GM23338 (cell line): ENCODE data around the gene ARHGAP10. TPM values are rescaled to one million over a fixed set of nuclear protein-coding genes. Genes with fewer than 3 reads are reported as not detected.

Experiments
- ATAC-seq: fragments of 200-7000 bp; cut with Tn5 transposase; 3 replicates; pipeline ENCODE4 v1.9.1; 2020
- DNase-seq: peaks from one replicate; pipeline ENCODE4 v3.0.0-alpha.2; 2015; ENCODE audit warnings: low spot score
- H2AFZ ChIP-seq: fragments of 200-600 bp; sonication (generic); 2 replicates; pipeline ENCODE4 v1.8.0; 2016; ENCODE audit warnings: antibody characterized with exemption, mild to moderate bottlenecking, moderate library complexity
- H3F3A ChIP-seq: fragments of 200-600 bp; sonication (generic); replicated peaks from 2 replicates; pipeline ENCODE4 v1.8.0; 2017; ENCODE audit warnings: antibody characterized with exemption, mixed run types, low read depth
- H3K27ac ChIP-seq: fragments of 200-600 bp; sonication (generic); 2 replicates; pipeline ENCODE4 v1.6.1; 2016; ENCODE audit warnings: low read depth
- H3K27me3 ChIP-seq: fragments of 200-600 bp; sonication (generic); 2 replicates; pipeline ENCODE4 v1.8.0; 2016; ENCODE audit warnings: mild to moderate bottlenecking, mixed run types, moderate library complexity; ENCODE audit not compliant: insufficient read depth
- H3K36me3 ChIP-seq: fragments of 200-600 bp; sonication (generic); 2 replicates; pipeline ENCODE4 v1.8.0; 2016; ENCODE audit warnings: mild to moderate bottlenecking; ENCODE audit not compliant: insufficient read depth
- H3K4me1 ChIP-seq: fragments of 200-600 bp; sonication (generic); 2 replicates; pipeline ENCODE4 v1.8.0; 2016; ENCODE audit warnings: mild to moderate bottlenecking, moderate library complexity; ENCODE audit not compliant: insufficient read depth
- H3K4me2 ChIP-seq: fragments of 200-600 bp; sonication (generic); 2 replicates; pipeline ENCODE4 v1.7.1; 2017; ENCODE audit warnings: mixed run types
- H3K4me3 ChIP-seq: fragments of 200-600 bp; sonication (generic); 2 replicates; pipeline ENCODE4 v1.6.1; 2016; ENCODE audit warnings: mixed run types
- H3K79me2 ChIP-seq: fragments of 200-600 bp; sonication (generic); replicated peaks from 2 replicates; pipeline ENCODE4 v1.8.0; 2017; ENCODE audit warnings: mild to moderate bottlenecking; ENCODE audit not compliant: insufficient read depth
- H3K9me2 ChIP-seq: fragments of 200-600 bp; sonication (generic); 2 replicates; pipeline ENCODE4 v1.8.0; 2017; ENCODE audit not compliant: insufficient read depth
- H4K20me1 ChIP-seq: fragments of 200-600 bp; sonication (generic); replicated peaks from 2 replicates; pipeline ENCODE4 v1.8.0; 2017; ENCODE audit warnings: mild to moderate bottlenecking; ENCODE audit not compliant: insufficient read depth
- H3K27ac Mint-ChIP-seq: 2 replicates; pipeline ENCODE4 v1.8.0; 2020; ENCODE audit warnings: inconsistent platforms, mild to moderate bottlenecking, moderate library complexity, mixed read lengths
- H3K27me3 Mint-ChIP-seq: 3 replicates; pipeline ENCODE4 v1.8.0; 2022; ENCODE audit warnings: low read depth, mild to moderate bottlenecking, moderate library complexity, mixed read lengths, inconsistent platforms; ENCODE audit not compliant: insufficient read depth, poor library complexity
- H3K36me3 Mint-ChIP-seq: 3 replicates; pipeline ENCODE4 v1.8.0; 2021; ENCODE audit warnings: low read depth, mild to moderate bottlenecking, inconsistent platforms, moderate library complexity, mixed read lengths
- H3K4me1 Mint-ChIP-seq: 3 replicates; pipeline ENCODE4 v1.8.0; 2020; ENCODE audit warnings: mild to moderate bottlenecking, inconsistent platforms, mixed read lengths
- H3K4me3 Mint-ChIP-seq: 3 replicates; pipeline ENCODE4 v1.8.0; 2021; ENCODE audit warnings: moderate library complexity, mild to moderate bottlenecking, inconsistent platforms, mixed read lengths
- H3K9me3 Mint-ChIP-seq: 3 replicates; pipeline ENCODE4 v1.8.0; 2020; ENCODE audit warnings: moderate library complexity, mild to moderate bottlenecking, inconsistent platforms, mixed read lengths
- ETS1 ChIP-seq: IDR thresholded peaks from 2 replicates; pipeline ENCODE4 v1.6.1; 2016; ENCODE audit warnings: antibody characterized with exemption
- JUNB ChIP-seq: IDR thresholded peaks from one replicate; pipeline ENCODE4 v1.6.1; 2016; ENCODE audit warnings: antibody characterized with exemption; ENCODE audit not compliant: unreplicated experiment
- NANOG ChIP-seq: IDR thresholded peaks from 2 replicates; pipeline ENCODE4 v1.6.1; 2016; ENCODE audit warnings: antibody characterized with exemption, borderline replicate concordance
- POLR2AphosphoS5 ChIP-seq: IDR thresholded peaks from 2 replicates; pipeline ENCODE4 v1.6.1; 2016; ENCODE audit warnings: antibody characterized with exemption, low read depth
- REST ChIP-seq: IDR thresholded peaks from one replicate; pipeline ENCODE4 v1.6.1; 2018; ENCODE audit warnings: antibody characterized with exemption; ENCODE audit not compliant: unreplicated experiment
- STAT1 ChIP-seq: IDR thresholded peaks from one replicate; pipeline ENCODE4 v1.6.1; 2016; ENCODE audit warnings: antibody characterized with exemption; ENCODE audit not compliant: unreplicated experiment
- ZNF114 ChIP-seq: fragments of 250-450 bp; sonication (Bioruptor Pico); IDR thresholded peaks from 2 replicates; pipeline ENCODE4 v1.5.0; 2020; ENCODE audit warnings: mild to moderate bottlenecking, moderate library complexity
- ZNF331 ChIP-seq: fragments of 250-450 bp; sonication (Bioruptor Pico); IDR thresholded peaks from 2 replicates; pipeline ENCODE4 v1.5.0; 2020; ENCODE audit warnings: low read depth, mild to moderate bottlenecking, moderate library complexity
- ZNF462 ChIP-seq: fragments of 250-450 bp; sonication (Bioruptor Pico); IDR thresholded peaks from 2 replicates; pipeline ENCODE4 v1.5.0; 2020; ENCODE audit warnings: mild to moderate bottlenecking, moderate library complexity
- polyA plus RNA-seq: library from polyadenylated mRNA; unstranded; fragments of >200 nt; fragmentation: Nextera tagmentation; extraction: Ambion mirVana; gene quantifications from 2 replicates; pipeline ENCODE4 v1.2.1, GENCODE V29; 2016
- total RNA-seq: library from RNA; depleted of rRNA; stranded (reverse); fragments of >200 nt; shearing (Covaris generic); gene quantifications from 2 replicates; pipeline ENCODE4 v1.2.3, GENCODE V29; 2014

ARHGAP10 gene
- total and polyA plus RNA-seq, 2 experiments from 2014 or later, result 5.1 to 6.3 TPM

- TF ChIP-seq REST, result no peak
- TF ChIP-seq ZNF331 (CRISPR knock-in tag), result no peak
Measured at GRCh38 chr4:147799986-147800555, 68.2 kb downstream of the ARHGAP10 start (continued).

GRCh38 chr4:147801820-147802219, 69.9 kb downstream of the ARHGAP10 start:
- H3K9me2 ChIP-seq, result no peaks in the 10 kb centered on the region; the same call in 1 of the 2 replicates
- ATAC-seq, result no peak
- no peak overlapping the region for H3K4me3 Mint-ChIP-seq
- no peak overlapping the region for H3K27ac ChIP-seq
- no peaks in the 10 kb centered on the region for H3K27me3 Mint-ChIP-seq
- no peaks in the 10 kb centered on the region for H3K79me2 ChIP-seq
- H3F3A ChIP-seq, result no peaks in the 10 kb centered on the region
- H3K36me3 Mint-ChIP-seq, result no peaks in the 10 kb centered on the region
- no peaks in the 10 kb centered on the region for H4K20me1 ChIP-seq
- no peak overlapping the region for H3K4me3 ChIP-seq
- H3K4me1 Mint-ChIP-seq, result peaks cover 9% of the 10 kb centered on the region
- no peak overlapping the region for H3K4me2 ChIP-seq
- no peak overlapping the region for H3K27ac Mint-ChIP-seq
- H2AFZ ChIP-seq, result no peak overlapping the region
- DNase-seq, result no peak
- no peaks in the 10 kb centered on the region for H3K9me3 Mint-ChIP-seq
- no peaks in the 10 kb centered on the region for H3K36me3 ChIP-seq
- TF ChIP-seq NANOG (no peak), POLR2AphosphoS5 (no peak), ZNF331 (CRISPR knock-in tag) (no peak), JUNB (no peak), ZNF114 (CRISPR knock-in tag) (no peak), REST (no peak), ZNF462 (CRISPR knock-in tag) (no peak), STAT1 (no peak), ETS1 (no peak)
- no peaks in the 10 kb centered on the region for H3K27me3 ChIP-seq
- no peaks in the 10 kb centered on the region for H3K4me1 ChIP-seq
